ENCODE measurements around the gene SUB1. TPM values are rescaled to one million over a fixed set of nuclear protein-coding genes. Genes with fewer than 3 reads are reported as not detected.

The SUB1 gene
- polyA plus RNA-seq, 1 donor (not counting 4 experiments of a cell fraction or from before 2014, with no cell fraction given), result 432 TPM

DNA sequence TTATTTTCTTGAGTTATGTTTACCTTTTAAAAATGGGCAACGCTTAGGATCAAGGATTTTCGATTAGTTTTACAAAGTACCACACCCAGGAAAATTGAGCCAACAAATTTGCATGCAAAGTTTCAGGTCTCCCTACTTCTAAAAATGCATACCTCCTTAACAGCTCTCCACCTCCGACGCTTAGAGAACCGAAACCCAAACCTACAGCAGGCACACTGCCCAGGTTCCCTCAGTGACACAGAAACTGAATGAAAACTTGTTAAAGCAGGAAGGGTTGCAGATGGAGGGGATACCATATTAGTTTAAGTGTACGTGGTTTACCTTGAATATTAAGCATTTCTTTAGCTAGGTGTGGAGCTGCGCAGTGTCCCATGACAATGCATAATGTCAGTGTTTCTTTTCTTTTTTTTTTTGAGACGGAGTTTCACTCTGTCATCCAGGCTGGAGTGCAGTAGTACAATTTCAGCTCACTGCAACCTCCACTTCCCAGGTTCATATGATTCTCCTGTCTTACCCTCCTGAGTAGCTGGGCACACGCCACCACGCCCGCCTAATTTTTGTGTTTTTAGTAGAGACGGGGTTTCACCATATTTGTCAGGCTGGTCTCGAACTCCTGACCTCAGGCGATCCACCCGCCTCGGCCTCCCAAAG, 1.6 kb upstream of the SUB1 start:
- Histone ChIP-seq H4K20me1 (ENCODE audit: control insufficient read depth, extremely low read depth, insufficient read depth, low read length) (peaks cover 8% of the 10 kb centered on the region), H2AFZ (ENCODE audit: control insufficient read depth, low read length) (peak overlapping the region; percentile 39), H3K9ac (ENCODE audit: control insufficient read depth, extremely low read depth, insufficient read depth, low read length) (no peak overlapping the region), H3K9me3 (ENCODE audit: control insufficient read depth, low read depth, low read length) (no peaks in the 10 kb centered on the region), H3K79me2 (ENCODE audit: control insufficient read depth, insufficient read depth, low read length) (peaks cover 33% of the 10 kb centered on the region), H3K4me1 (ENCODE audit: control insufficient read depth, extremely low read depth, insufficient read depth, low read length) (peaks cover 9% of the 10 kb centered on the region), H3K9me1 (ENCODE audit: control insufficient read depth, extremely low read depth, insufficient read depth, low read length) (peaks cover 2% of the 10 kb centered on the region), H3K27ac (ENCODE audit: control insufficient read depth, insufficient read depth, low read length) (no peak overlapping the region), H3K4me3 (ENCODE audit: control insufficient read depth in 2 of 3, extremely low read depth in 1 of 3, insufficient read depth in 2 of 3, low read depth in 1 of 3, low read length in 3 of 3) (no peak overlapping the region), H3K4me2 (ENCODE audit: control insufficient read depth, extremely low read depth, insufficient read depth, low read depth, low read length) (no peak overlapping the region), H3K36me3 (ENCODE audit: control insufficient read depth in 2 of 2, extremely low read depth in 1 of 2, insufficient read depth in 2 of 2, low read length in 2 of 2) (peaks cover under 1 to 12% of the 10 kb centered on the region in 2 experiments), H3K27me3 (ENCODE audit: control insufficient read depth, extremely low read depth, insufficient read depth, low read length) (no peaks in the 10 kb centered on the region)
- DNase-seq (ENCODE audit: low read depth, low spot score), result no peak
- dilution Hi-C loops (cut with MboI; ENCODE audit: extremely low pct_ligation_motif_present, low sequenced_read_pairs), result no loop called here
- no peak for FAIRE-seq
- TF ChIP-seq EZH2 (IDR thresholded peaks at IDR 0.05; ENCODE audit: low read length), result no peak
- TF ChIP-seq, protein P1, sequence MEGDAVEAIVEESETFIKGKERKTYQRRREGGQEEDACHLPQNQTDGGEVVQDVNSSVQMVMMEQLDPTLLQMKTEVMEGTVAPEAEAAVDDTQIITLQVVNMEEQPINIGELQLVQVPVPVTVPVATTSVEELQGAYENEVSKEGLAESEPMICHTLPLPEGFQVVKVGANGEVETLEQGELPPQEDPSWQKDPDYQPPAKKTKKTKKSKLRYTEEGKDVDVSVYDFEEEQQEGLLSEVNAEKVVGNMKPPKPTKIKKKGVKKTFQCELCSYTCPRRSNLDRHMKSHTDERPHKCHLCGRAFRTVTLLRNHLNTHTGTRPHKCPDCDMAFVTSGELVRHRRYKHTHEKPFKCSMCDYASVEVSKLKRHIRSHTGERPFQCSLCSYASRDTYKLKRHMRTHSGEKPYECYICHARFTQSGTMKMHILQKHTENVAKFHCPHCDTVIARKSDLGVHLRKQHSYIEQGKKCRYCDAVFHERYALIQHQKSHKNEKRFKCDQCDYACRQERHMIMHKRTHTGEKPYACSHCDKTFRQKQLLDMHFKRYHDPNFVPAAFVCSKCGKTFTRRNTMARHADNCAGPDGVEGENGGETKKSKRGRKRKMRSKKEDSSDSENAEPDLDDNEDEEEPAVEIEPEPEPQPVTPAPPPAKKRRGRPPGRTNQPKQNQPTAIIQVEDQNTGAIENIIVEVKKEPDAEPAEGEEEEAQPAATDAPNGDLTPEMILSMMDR (optimal IDR thresholded peaks at IDR 0.05 in 1 of 3, IDR thresholded peaks at IDR 0.05 in 1 of 3, conservative IDR thresholded peaks at IDR 0.05 in 1 of 3; ENCODE audit: extremely low read depth in 1 of 3, insufficient read depth in 2 of 3, low read length in 3 of 3), result no peak

DNA sequence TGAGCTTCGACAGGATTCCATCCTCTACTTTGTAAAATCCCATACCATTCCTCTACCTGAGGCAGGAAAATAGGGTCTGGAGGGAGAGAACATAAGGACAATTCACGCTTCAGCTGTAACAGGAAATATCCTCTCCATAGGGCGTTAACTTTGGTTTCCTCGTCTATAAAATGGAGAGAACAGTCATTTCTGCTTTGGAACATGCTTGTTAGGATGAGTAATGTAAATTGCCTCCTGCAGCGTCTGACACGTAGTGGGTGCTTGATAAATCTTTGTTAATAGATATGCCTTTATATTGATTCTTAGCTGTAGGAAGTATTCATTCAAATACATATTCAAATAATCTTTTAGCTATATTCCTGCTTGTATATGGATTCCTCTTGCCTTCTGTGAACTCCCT, 711 bp upstream of the SUB1 start:
- no peak for DNase-seq (ENCODE audit: low read depth, low spot score)
- Histone ChIP-seq H3K27me3 (ENCODE audit: control insufficient read depth, extremely low read depth, insufficient read depth, low read length) (no peaks in the 10 kb centered on the region), H3K9me3 (ENCODE audit: control insufficient read depth, low read depth, low read length) (no peaks in the 10 kb centered on the region), H3K4me1 (ENCODE audit: control insufficient read depth, extremely low read depth, insufficient read depth, low read length) (peaks cover 9% of the 10 kb centered on the region), H3K9ac (ENCODE audit: control insufficient read depth, extremely low read depth, insufficient read depth, low read length) (no peak overlapping the region), H4K20me1 (ENCODE audit: control insufficient read depth, extremely low read depth, insufficient read depth, low read length) (peaks cover 8% of the 10 kb centered on the region), H3K9me1 (ENCODE audit: control insufficient read depth, extremely low read depth, insufficient read depth, low read length) (peaks cover 2% of the 10 kb centered on the region), H3K79me2 (ENCODE audit: control insufficient read depth, insufficient read depth, low read length) (peaks cover 41% of the 10 kb centered on the region), H3K4me3 (ENCODE audit: control insufficient read depth in 2 of 3, extremely low read depth in 1 of 3, insufficient read depth in 2 of 3, low read depth in 1 of 3, low read length in 3 of 3) (no peak overlapping the region), H3K27ac (ENCODE audit: control insufficient read depth, insufficient read depth, low read length) (peak overlapping the region; percentile 80), H3K4me2 (ENCODE audit: control insufficient read depth, extremely low read depth, insufficient read depth, low read depth, low read length) (peak overlapping the region; percentile 52), H2AFZ (ENCODE audit: control insufficient read depth, low read length) (peak overlapping the region; percentile 1), H3K36me3 (ENCODE audit: control insufficient read depth in 2 of 2, extremely low read depth in 1 of 2, insufficient read depth in 2 of 2, low read length in 2 of 2) (peaks cover 6 to 14% of the 10 kb centered on the region in 2 experiments)
- TF ChIP-seq EZH2 (IDR thresholded peaks at IDR 0.05; ENCODE audit: low read length), result no peak
- TF ChIP-seq, protein P1 (optimal IDR thresholded peaks at IDR 0.05 in 1 of 3, IDR thresholded peaks at IDR 0.05 in 1 of 3, conservative IDR thresholded peaks at IDR 0.05 in 1 of 3; ENCODE audit: extremely low read depth in 1 of 3, insufficient read depth in 2 of 3, low read length in 3 of 3), result no peak
- no peak for FAIRE-seq
- dilution Hi-C loops (cut with MboI; ENCODE audit: extremely low pct_ligation_motif_present, low sequenced_read_pairs), result no loop called here

All from keratinocyte (primary cell).